HCT116 (cell line): Measurements from ENCODE around the gene KYNU. TPM values are rescaled to one million over a fixed set of nuclear protein-coding genes. Genes with fewer than 3 reads are reported as not detected.

Experiments used
- ATAC-seq: fragments of 200-7000 bp; cut with Tn5 transposase; 2 replicates; pipeline ENCODE4 v1.9.1; 2020; ENCODE audit warnings: mild to moderate bottlenecking, moderate library complexity
- BruUV-seq: library from RNA; stranded (reverse); fragments of 400-500 nt; replicated peaks from 2 replicates; lab custom pipeline; 2021; lab: Mats Ljungman, UMichigan
- CTCF ChIA-PET: fragments of 300-600 bp; sonication (Branson Sonifier 250); formaldehyde crosslinking; loops from one replicate; lab custom pipeline; 2021; ENCODE audit warnings: antibody characterized with exemption; lab: Charles Lee
- POLR2A ChIA-PET: fragments of 300-600, 350-600 bp; sonication (Branson Sonifier 250); formaldehyde crosslinking; loops from one replicate; lab custom pipeline; 2021; ENCODE audit warnings: antibody characterized with exemption; lab: Charles Lee
- RAD21 ChIA-PET, 2 experiments: fragments of 300-600 bp; sonication (Branson Sonifier 250); formaldehyde crosslinking; loops; one replicate each; lab custom pipeline; 2023; ENCODE audit warnings: low total read pairs in 2 of 2; ENCODE audit not compliant: uncharacterized antibody in 2 of 2, unreplicated experiment in 2 of 2, low non-redundant PET in 1 of 2; lab: Charles Lee
- DNase-seq: peaks from one replicate; pipeline ENCODE4 v3.0.0-alpha.2; 2010; ENCODE audit warnings: low read depth, low spot score
- H2AFZ ChIP-seq: fragments of 200-600 bp; shearing (Covaris generic), sonication (generic); 2 replicates; pipeline ENCODE4 v1.6.1; 2017; ENCODE audit warnings: low read depth, mixed run types, mixed read lengths, antibody characterized with exemption, low read length; ENCODE audit not compliant: poor library complexity, severe bottlenecking
- H3K27ac ChIP-seq: 2 replicates; pipeline ENCODE4 v1.5.1; 2012; ENCODE audit warnings: low read depth, low read length
- H3K27me3 ChIP-seq: fragments of 200-600 bp; sonication (generic); 2 replicates; pipeline ENCODE4 v1.6.1; 2016; ENCODE audit warnings: mixed run types, low read length, mixed read lengths; ENCODE audit not compliant: insufficient read depth
- H3K36me3 ChIP-seq, 2 experiments: fragments of 200-500 bp in 1 of 2; fragments of 200-600 bp in 1 of 2; sonication (Bioruptor generic) in 1 of 2; sonication (generic) in 1 of 2; 2 replicates each; pipeline versions ENCODE4 v1.5.1 to v1.6.1; 2014 to 2016; ENCODE audit warnings: low read length in 2 of 2, inconsistent platforms in 1 of 2, mixed read lengths in 1 of 2, mixed run types in 1 of 2; ENCODE audit not compliant: insufficient read depth in 2 of 2, control insufficient read depth in 1 of 2
- H3K4me1 ChIP-seq, 2 experiments: fragments of 200-600 bp in 1 of 2; sonication (generic) in 1 of 2; 2 replicates each; pipeline versions ENCODE4 v1.5.1 to v1.6.1; 2012 to 2017; ENCODE audit warnings: low read length in 2 of 2, inconsistent platforms in 1 of 2, mild to moderate bottlenecking in 1 of 2, mixed read lengths in 1 of 2, mixed run types in 1 of 2, moderate library complexity in 1 of 2; ENCODE audit not compliant: insufficient read depth in 2 of 2, control insufficient read depth in 1 of 2
- H3K4me2 ChIP-seq: fragments of 200-600 bp; sonication (generic); 2 replicates; pipeline ENCODE4 v1.6.1; 2017; ENCODE audit warnings: mixed run types, low read length, mixed read lengths
- H3K4me3 ChIP-seq, 2 experiments: fragments of 200-600 bp in 1 of 2; sonication (generic) in 1 of 2; replicated peaks in 1 of 2; 2 replicates each; pipeline ENCODE4 v1.5.1; 2011 to 2016; ENCODE audit warnings: low read length in 2 of 2, control low read depth in 1 of 2, low read depth in 1 of 2, mild to moderate bottlenecking in 1 of 2, mixed read lengths in 1 of 2, mixed run types in 1 of 2
- H3K79me2 ChIP-seq: fragments of 200-600 bp; sonication (generic); 2 replicates; pipeline ENCODE4 v1.6.1; 2017; ENCODE audit warnings: mild to moderate bottlenecking, mixed run types, low read length, moderate library complexity, mixed read lengths; ENCODE audit not compliant: insufficient read depth
- H3K9ac ChIP-seq: fragments of 200-600 bp; sonication (generic); 2 replicates; pipeline ENCODE4 v1.6.1; 2016; ENCODE audit warnings: low read length, mixed read lengths
- H3K9me2 ChIP-seq: fragments of 200-600 bp; sonication (generic), shearing (Covaris generic); 2 replicates; pipeline ENCODE4 v1.6.1; 2017; ENCODE audit warnings: mixed run types, mild to moderate bottlenecking, moderate library complexity; ENCODE audit not compliant: insufficient read depth
- H3K9me3 ChIP-seq, 2 experiments: fragments of 200-500 bp in 1 of 2; fragments of 200-600 bp in 1 of 2; sonication (Bioruptor generic) in 1 of 2; sonication (generic) in 1 of 2; 2 replicates each; pipeline ENCODE4 v1.6.1; 2014 to 2017; ENCODE audit warnings: low read length in 2 of 2, mixed read lengths in 2 of 2, inconsistent platforms in 1 of 2, low read depth in 1 of 2, mild to moderate bottlenecking in 1 of 2, mixed run types in 1 of 2, moderate library complexity in 1 of 2; ENCODE audit not compliant: control insufficient read depth in 1 of 2, insufficient read depth in 1 of 2
- H4K20me1 ChIP-seq: fragments of 200-600 bp; sonication (generic), shearing (Covaris generic); 2 replicates; pipeline ENCODE4 v1.6.1; 2017; ENCODE audit warnings: mixed run types, mild to moderate bottlenecking, moderate library complexity; ENCODE audit not compliant: insufficient read depth
- CBX3 ChIP-seq: IDR thresholded peaks from 2 replicates; pipeline ENCODE4 v1.6.1; 2012; ENCODE audit warnings: low read depth
- EGR1 ChIP-seq: IDR thresholded peaks from 2 replicates; pipeline ENCODE4 v1.6.1; 2012; ENCODE audit warnings: low read depth
- EZH2phosphoT487 ChIP-seq: fragments of 200-600 bp; IDR thresholded peaks from 2 replicates; pipeline ENCODE4 v1.6.1; 2018; ENCODE audit warnings: antibody characterized with exemption, borderline replicate concordance
- FOSL1 ChIP-seq: IDR thresholded peaks from 2 replicates; pipeline ENCODE4 v1.6.1; 2012; ENCODE audit warnings: low read depth
- JUND ChIP-seq: IDR thresholded peaks from 2 replicates; pipeline ENCODE4 v1.6.1; 2012
- POLR2A ChIP-seq: IDR thresholded peaks from 2 replicates; pipeline ENCODE4 v1.7.0; 2011; ENCODE audit warnings: borderline replicate concordance; ENCODE audit not compliant: insufficient read depth, insufficient read length; ENCODE audit errors: extremely low read depth
- POLR2AphosphoS5 ChIP-seq: IDR thresholded peaks from 2 replicates; pipeline ENCODE4 v1.6.1; 2011; ENCODE audit warnings: mild to moderate bottlenecking, low read depth, low read length, moderate library complexity
- SIN3A ChIP-seq: IDR thresholded peaks from 2 replicates; pipeline ENCODE4 v1.6.1; 2012; ENCODE audit warnings: low read depth
- SRF ChIP-seq: IDR thresholded peaks from 2 replicates; pipeline ENCODE4 v1.6.1; 2012; ENCODE audit warnings: low read depth
- ZFX ChIP-seq: fragments of 450-650 bp; IDR thresholded peaks from 2 replicates; pipeline ENCODE4 v1.6.1; 2017
- ZNF274 ChIP-seq: fragments of 200-500 bp; sonication (Bioruptor generic); IDR thresholded peaks from 2 replicates; pipeline ENCODE4 v1.6.1; 2014; ENCODE audit warnings: mild to moderate bottlenecking, low read depth, low read length, inconsistent platforms
- intact Hi-C: fragments of 100-400 bp; cut with micrococcal nuclease; formaldehyde crosslinking; loops from 2 replicates; pipeline ENCODE4 v1.10.0; 2022
- total RNA-seq: library from RNA; stranded (reverse); gene quantifications from one replicate; pipeline ENCODE4 v1.2.1, GENCODE V29; 2021; ENCODE audit not compliant: unreplicated experiment
- TF ChIP-seq, protein P1 (sequence below): IDR thresholded peaks from 2 replicates; pipeline ENCODE4 v1.6.1; 2012
- TF ChIP-seq, protein P2 (sequence below): IDR thresholded peaks from 2 replicates; pipeline ENCODE4 v1.6.1; 2012
- TF ChIP-seq, protein P3 (sequence below): IDR thresholded peaks from 2 replicates; pipeline ENCODE4 v1.6.1; 2011; ENCODE audit warnings: mild to moderate bottlenecking, low read length, moderate library complexity; ENCODE audit not compliant: insufficient replicate concordance; ENCODE audit errors: extremely low read depth

Gene KYNU
- total RNA-seq, 1 experiment from 2014 or later: 0.22 TPM

DNA sequence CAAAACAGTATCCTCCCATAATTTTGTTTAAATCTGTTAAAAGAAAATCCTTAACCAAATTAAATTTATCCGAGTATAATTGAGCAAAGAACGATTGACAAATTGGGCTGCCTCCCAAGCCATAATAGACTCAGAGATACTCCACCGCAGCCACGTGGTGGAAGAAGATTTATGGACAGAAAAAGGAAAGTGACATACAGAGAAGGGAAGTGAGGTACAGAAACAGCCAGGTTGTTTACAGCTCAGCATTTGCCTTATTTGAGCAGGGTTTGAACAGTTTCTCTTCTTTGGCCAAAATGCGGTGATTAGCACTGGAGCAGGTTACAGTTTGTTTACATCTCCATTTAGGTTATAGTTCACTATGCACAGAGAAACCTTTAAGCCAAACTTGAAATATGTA, 60.8 kb downstream of the KYNU start:
- H3K79me2 ChIP-seq: no peaks in the 10 kb centered on the region
- H3K9me3 ChIP-seq: no peaks in the 10 kb centered on the region
- no peak overlapping the region for H3K4me3 ChIP-seq
- H3K27ac ChIP-seq: no peak overlapping the region
- DNase-seq (no peak), ATAC-seq (no peak)
- CTCF ChIA-PET: no interaction called here
- RAD21 ChIA-PET: no interaction called here
- no peaks in the 10 kb centered on the region for H4K20me1 ChIP-seq
- H3K9me2 ChIP-seq: no peaks in the 10 kb centered on the region
- intact Hi-C loops: no loop called here
- no peaks in the 10 kb centered on the region for H3K4me1 ChIP-seq
- no peak for TF ChIP-seq CBX3
- no peak for TF ChIP-seq POLR2A
- no peak overlapping the region for H3K9ac ChIP-seq
- H2AFZ ChIP-seq: no peak overlapping the region
- H3K27me3 ChIP-seq: no peaks in the 10 kb centered on the region
- H3K36me3 ChIP-seq: no peaks in the 10 kb centered on the region
- H3K4me2 ChIP-seq: no peak overlapping the region
- POLR2A ChIA-PET: no interaction called here
- no TSS peak for BruUV-seq

DNA sequence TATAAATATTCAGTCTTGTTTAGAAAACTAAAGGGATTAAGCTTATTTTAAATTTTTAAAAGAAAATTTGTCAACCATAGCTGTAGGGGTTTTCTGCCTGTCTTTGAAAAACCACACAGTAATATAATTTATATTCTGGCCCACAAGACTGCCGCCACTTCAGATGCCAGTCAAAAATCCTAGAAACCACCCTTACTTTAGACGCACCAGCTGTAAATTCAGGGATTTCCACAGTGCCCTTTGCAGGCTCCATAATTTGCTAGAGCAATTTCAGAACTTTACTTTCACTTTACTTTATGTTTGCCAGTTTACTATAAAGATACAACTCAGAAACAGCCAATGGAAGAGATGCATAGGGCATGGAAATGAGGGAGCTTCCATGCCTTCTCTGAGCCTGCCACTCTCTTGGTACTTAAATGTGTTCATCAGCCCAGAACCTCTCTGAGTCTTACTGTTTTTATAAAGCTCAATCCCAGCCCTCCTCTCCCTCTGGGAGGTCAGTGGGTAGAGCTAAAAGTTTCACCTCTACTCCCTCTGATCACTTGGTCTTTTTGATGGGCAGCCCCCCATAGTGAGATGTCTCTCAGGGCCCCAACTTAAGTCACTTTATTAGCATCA, 63.3 kb downstream of the KYNU start:
- no peak for ATAC-seq
- no peak overlapping the region for H3K4me2 ChIP-seq
- ChIA-PET CTCF (no interaction called here), POLR2A (interaction anchor here (0.5 kb wide), 1 partner anchor 28 kb away, joined by 3 read pairs; no protein-coding TSS in a partner anchor), RAD21 (no interaction called here)
- no peaks in the 10 kb centered on the region for H4K20me1 ChIP-seq
- peaks cover 5 to 16% of the 10 kb centered on the region in 2 experiments for H3K4me1 ChIP-seq
- H3K9ac ChIP-seq: no peak overlapping the region
- no peaks in the 10 kb centered on the region for H3K79me2 ChIP-seq
- H2AFZ ChIP-seq: no peak overlapping the region
- no peak overlapping the region for H3K4me3 ChIP-seq
- no peaks in the 10 kb centered on the region for H3K27me3 ChIP-seq
- intact Hi-C loops: no loop called here
- no peak for DNase-seq
- H3K9me3 ChIP-seq: no peaks in the 10 kb centered on the region
- no peak overlapping the region for H3K27ac ChIP-seq
- H3K36me3 ChIP-seq: no peaks in the 10 kb centered on the region
- no peak for TF ChIP-seq ZFX
- TF ChIP-seq, protein P1, sequence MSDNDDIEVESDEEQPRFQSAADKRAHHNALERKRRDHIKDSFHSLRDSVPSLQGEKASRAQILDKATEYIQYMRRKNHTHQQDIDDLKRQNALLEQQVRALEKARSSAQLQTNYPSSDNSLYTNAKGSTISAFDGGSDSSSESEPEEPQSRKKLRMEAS: no peak
- TF ChIP-seq, protein P2, sequence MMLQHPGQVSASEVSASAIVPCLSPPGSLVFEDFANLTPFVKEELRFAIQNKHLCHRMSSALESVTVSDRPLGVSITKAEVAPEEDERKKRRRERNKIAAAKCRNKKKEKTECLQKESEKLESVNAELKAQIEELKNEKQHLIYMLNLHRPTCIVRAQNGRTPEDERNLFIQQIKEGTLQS: no peak
- no peak for TF ChIP-seq POLR2AphosphoS5
- no peak for TF ChIP-seq FOSL1
- TF ChIP-seq SRF: no peak
- TF ChIP-seq EGR1: no peak
- TF ChIP-seq ZNF274: no peak
- no peak for TF ChIP-seq EZH2phosphoT487
- TF ChIP-seq SIN3A: no peak
- TF ChIP-seq JUND: no peak
- TF ChIP-seq, protein P3, sequence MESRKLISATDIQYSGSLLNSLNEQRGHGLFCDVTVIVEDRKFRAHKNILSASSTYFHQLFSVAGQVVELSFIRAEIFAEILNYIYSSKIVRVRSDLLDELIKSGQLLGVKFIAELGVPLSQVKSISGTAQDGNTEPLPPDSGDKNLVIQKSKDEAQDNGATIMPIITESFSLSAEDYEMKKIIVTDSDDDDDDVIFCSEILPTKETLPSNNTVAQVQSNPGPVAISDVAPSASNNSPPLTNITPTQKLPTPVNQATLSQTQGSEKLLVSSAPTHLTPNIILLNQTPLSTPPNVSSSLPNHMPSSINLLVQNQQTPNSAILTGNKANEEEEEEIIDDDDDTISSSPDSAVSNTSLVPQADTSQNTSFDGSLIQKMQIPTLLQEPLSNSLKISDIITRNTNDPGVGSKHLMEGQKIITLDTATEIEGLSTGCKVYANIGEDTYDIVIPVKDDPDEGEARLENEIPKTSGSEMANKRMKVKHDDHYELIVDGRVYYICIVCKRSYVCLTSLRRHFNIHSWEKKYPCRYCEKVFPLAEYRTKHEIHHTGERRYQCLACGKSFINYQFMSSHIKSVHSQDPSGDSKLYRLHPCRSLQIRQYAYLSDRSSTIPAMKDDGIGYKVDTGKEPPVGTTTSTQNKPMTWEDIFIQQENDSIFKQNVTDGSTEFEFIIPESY: no peak
- H3K9me2 ChIP-seq: no peaks in the 10 kb centered on the region
- BruUV-seq: no TSS peak
